HG03095 (cell line): ENCODE measurements around the gene GNG12.

Experiments
- ATAC-seq: cut with Tn5 transposase; IDR thresholded peaks from one replicate; pipeline ENCODE4 v1.9.1; 2021; ENCODE audit warnings: moderate library complexity; ENCODE audit not compliant: unreplicated experiment

GNG12 gene

DNA sequence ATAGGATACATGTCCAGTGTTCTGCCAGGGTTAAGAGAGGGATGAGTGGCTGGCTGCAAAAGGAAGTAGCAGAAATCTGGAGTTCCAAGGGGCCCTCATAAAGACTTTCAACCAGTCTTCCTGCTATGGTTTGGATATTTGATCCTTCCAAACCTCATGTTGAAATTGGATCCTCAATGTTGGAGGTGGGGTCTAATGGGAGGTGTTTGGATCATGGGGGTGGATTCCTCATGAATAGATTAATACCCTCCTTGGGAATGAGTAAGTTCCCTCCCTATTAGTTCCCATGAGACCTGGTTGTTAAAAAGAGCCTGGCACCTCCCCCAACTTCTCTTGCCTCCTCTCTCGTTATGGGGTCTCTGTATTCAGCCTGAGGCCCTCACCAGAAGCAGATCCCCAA is 10.1 kb upstream of the GNG12 start:
- no peak for ATAC-seq

DNA sequence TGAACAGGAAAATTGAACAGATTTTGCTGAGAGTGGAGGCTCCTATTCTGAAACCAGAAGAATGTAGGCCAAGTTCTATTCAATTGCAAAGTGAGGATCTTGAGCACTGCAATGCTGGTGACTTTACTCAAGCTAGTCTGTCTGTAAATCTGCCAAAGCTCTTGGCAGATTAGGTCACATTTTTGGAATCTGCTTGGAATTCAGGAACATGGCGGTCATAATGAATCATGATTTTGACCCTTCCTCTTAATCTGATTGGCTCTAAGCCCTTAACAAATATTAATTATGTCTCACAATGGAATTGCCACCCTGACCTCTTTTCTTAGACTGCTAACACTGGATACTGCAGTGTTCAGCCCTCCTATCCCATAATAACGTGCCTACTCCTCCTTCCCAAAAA is 7.2 kb upstream of the GNG12 start:
- ATAC-seq, result no peak

GRCh38 chr1:67839826-67840225 is 6.6 kb upstream of the GNG12 start:
- no peak for ATAC-seq

- no peak for ATAC-seq
These were observed 5.1 kb upstream of the GNG12 start for GRCh38 chr1:67838180-67838910.

- ATAC-seq, result no peak
These were observed 3.5 kb upstream of the GNG12 start for GRCh38 chr1:67836769-67837168.

- ATAC-seq, result no peak
These were observed 2.6 kb upstream of the GNG12 start for GRCh38 chr1:67835663-67836452.

GRCh38 chr1:67834246-67834877 is 1.1 kb upstream of the GNG12 start:
- no peak for ATAC-seq

GRCh38 chr1:67833602-67833940 is 304 bp upstream of the GNG12 start:
- ATAC-seq, result no peak

DNA sequence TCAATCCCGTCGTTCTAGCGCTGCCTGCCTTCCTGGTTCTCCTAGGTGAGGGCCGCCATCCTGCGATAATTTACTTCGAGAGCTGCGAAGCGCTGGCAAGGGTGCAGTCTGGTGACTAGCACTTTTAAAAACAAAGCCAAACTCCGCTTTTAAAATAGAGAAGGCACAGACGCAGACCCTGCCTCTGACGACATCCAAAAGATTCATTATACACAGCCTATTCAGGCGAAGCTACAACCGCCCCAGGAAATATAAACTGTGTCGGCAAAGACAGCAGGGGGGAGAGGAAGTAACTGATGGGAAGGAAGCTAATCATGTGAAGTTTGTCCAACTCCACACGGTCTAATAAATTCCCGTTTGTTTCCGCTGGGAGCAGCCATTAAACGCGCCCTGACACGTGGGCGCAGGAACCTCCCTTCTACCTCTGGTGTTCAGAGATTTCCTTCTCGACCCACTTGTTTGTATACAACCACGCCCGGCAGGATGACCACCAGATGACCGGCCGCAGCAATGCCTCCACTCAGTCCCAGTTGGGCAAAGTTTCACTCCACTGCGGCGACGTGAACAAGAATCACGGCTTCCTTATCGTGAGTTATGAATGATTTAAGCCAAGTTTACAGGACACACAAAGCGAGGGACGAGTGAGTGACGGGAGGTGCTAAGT is 1.3 kb downstream of the GNG12 start:
- ATAC-seq, result no peak

- no peak for ATAC-seq
These were observed 2.1 kb downstream of the GNG12 start for GRCh38 chr1:67830928-67831830.

GRCh38 chr1:67830226-67830625 is 3.0 kb downstream of the GNG12 start:
- no peak for ATAC-seq

DNA sequence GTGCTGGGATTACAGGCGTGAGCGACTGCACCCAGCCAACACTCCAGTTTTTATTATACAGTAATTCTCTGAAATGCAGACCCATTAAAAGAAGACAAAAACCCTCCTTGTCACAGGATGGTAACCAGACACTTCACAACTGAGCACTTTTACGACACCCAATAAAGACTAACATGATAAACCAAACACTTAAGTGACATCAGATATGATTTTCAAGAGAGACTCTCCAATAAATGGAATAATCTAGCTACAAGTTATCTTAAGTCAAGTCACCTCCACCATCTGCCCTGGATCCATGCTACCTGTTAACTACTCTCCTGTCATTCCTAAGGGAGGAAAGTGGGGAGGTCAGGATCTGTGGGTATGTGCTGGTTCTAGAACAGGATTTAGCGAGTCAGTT is 5.6 kb downstream of the GNG12 start:
- ATAC-seq, result no peak

DNA sequence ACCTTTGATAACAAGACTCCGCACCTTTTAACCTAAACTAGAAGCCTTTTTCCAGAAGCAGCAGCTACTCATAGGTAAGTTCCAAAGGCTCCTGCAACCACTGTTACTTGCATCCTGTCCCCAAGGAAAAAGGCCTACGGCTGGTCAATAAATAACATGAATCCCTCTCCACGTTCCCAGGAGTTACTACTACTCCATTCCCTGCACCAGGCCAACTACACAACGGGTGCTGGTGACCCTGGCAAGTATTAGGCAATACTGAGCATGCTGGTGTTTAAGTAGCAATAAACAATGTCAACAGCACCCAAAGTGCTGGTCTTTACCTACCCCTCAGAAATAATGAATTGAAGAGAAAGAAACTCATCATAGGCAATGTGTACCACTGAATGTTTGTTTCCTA is 7.7 kb downstream of the GNG12 start:
- no peak for ATAC-seq

DNA sequence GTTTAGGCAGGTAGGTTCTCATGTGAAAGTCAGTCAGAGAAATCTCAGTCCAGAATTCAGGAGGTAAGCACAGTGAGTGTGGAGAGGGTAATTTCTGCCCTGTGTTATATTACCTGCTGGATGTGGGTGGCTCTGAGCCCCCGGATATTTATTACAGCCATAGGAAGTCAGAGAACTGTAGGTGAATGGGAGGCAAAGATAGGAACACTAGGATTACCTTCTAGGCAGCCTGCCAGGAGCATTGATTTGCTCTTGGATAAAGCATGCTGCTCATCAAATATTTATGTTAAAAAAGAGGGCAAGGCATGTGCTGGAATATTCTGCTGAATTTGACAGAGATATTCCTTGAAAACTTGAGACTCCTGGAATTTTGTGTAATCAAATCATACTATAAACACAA is 8.5 kb downstream of the GNG12 start:
- ATAC-seq, result no peak

DNA sequence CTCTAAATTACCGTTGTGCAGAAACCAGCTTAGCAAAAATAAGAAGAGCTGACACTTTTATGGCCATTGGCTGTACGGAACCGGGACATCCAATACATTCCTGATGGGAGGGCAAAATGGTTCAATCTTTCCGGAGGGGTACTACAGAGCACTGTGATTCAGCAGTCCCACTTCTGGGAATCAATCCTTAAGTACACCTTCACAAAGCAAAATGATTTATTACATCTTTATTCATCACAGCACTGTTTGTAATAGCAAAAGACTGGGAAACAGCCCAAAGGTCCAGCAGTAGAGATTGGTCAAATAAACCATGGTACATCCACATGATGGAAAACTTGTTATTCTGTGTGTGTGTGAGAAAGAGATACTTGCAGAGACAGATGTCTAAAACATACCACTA is 9.7 kb downstream of the GNG12 start:
- ATAC-seq, result no peak

DNA sequence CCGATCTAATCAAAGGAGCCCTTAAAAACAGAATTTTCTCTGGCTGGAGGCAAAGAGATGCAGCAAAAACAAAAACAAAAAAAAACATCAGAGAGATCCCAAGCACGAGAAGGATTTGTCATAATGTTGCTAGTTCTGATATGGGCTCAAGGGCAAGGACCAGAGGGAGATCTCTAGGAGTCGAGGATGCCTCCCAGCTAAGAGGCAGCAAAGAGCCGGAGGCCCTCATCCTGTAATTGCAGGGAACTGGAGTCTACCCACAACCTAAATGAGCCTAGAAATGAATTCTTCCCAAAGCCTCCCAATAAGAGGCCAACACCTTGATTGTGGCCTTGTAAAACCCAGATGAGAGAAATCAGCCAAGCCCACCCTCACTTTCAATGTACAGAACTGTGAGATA is 12.0 kb downstream of the GNG12 start:
- ATAC-seq, result no peak

GRCh38 chr1:67818725-67819301 is 14.5 kb downstream of the GNG12 start:
- no peak for ATAC-seq

DNA sequence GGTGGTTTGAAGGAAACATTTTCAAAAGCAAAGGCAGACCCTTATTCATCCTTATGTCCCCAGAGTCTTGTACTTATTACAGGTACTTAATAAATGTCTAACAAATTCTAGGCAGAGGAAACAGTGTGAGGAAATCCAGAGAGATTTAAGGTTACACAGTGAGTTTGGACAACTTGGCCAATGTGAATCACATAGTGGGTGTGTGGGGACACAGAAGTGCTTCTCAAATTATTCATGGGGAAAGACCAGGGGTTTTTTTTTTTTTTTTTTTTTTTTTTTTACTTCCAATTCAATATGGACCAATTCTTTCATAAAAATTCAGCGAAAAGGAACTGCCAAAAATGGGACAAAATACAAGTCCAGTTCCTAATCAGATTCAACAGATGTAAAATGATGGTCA is 15.1 kb downstream of the GNG12 start:
- ATAC-seq, result no peak

DNA sequence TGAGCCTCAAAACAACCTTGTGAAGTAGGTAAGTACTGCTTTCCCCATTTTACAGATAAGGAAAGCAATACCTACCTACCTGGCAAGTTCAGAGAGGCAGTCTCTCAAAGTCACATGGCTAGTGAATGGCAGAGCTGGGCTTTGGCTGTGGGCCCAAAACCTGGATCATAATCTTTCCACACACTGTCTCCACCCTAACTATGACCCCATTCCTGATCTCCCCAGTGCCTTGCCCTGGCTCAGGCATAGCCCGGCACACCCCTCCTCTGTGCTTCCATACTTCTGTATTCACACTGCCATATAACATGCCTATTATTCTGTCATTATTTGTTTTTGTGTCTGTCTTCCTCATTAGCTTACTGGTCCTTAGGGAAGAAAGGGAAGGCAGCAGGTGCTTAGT is 15.9 kb downstream of the GNG12 start:
- ATAC-seq, result no peak

GRCh38 chr1:67816506-67816905 is 16.8 kb downstream of the GNG12 start:
- no peak for ATAC-seq
